HG02623 (cell line): ENCODE data around the gene NPHS1.
"Not testable (repeated sequence)": the region's sequence is repeated elsewhere in the genome, so short reads cannot be mapped to it uniquely, and the experiment has no call there.

Source experiments
- ATAC-seq: cut with Tn5 transposase; IDR thresholded peaks from one replicate; pipeline ENCODE4 v1.9.1; 2021; ENCODE audit warnings: moderate library complexity; ENCODE audit not compliant: unreplicated experiment

Gene NPHS1

DNA sequence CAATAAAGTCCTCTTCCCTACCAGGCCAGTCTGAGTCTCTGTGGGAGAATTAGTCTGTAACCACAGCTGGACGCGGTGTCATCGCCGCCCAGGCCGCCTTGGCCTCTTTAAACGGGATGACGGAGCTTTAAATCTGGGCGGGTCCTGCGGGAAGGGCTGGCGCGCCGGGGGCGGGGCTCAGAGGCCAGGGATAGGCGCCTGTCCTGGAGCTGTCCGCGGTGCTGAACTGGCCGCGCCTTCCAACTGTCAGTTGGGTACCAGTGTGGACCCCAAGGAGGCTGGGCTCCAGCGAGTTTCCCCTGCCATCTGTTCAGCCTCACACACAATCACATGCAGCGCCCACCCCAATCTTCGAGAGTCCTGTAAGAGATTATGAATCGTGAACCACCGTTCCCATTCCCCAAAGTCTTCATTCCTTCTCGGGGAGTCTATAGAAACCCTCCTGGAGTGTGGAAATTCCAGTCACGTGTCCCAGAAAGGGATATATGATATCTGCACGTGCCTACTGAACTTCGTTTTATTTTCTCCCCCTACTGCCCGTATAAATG is 27.5 kb upstream of the NPHS1 start:
- ATAC-seq = no peak

DNA sequence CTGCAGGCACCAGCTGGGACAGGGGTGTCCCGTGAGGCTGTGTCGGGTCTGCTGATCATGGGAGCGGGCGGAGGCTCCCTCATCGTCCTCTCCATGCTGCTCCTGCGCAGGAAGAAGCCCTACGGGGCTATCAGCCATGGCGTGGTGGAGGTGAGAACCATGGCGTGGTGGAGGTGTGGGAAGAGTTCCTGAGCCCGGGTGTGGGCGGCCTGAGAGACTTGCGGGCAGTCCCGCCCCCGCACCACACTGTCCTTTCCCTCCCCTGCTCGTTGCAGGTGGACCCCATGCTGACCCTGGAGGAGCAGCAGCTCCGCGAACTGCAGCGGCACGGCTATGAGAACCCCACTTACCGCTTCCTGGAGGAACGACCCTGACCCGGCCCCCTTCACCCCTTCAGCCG is 26.8 kb upstream of the NPHS1 start:
- ATAC-seq = no peak

DNA sequence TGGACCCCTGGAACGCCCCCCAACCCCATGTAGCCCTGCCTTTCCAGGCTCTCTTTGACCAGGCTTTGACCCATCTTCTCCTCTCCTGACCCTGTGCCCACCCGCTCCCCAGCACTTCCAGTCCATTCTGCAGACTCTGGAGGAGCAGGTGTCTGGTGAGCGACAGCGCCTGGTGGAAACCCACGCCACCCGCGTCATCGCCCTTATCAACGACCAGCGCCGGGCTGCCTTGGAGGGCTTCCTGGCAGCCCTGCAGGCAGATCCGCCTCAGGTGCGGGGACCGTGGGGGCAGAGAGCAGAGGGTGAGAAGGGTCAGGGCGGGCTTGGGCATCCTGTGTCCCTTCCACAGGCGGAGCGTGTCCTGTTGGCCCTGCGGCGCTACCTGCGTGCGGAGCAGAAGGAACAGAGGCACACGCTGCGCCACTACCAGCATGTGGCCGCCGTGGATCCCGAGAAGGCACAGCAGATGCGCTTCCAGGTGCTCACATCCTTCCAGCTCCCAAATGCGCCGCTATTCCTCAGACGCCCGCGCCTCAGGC is 22.2 kb upstream of the NPHS1 start:
- ATAC-seq = no peak

DNA sequence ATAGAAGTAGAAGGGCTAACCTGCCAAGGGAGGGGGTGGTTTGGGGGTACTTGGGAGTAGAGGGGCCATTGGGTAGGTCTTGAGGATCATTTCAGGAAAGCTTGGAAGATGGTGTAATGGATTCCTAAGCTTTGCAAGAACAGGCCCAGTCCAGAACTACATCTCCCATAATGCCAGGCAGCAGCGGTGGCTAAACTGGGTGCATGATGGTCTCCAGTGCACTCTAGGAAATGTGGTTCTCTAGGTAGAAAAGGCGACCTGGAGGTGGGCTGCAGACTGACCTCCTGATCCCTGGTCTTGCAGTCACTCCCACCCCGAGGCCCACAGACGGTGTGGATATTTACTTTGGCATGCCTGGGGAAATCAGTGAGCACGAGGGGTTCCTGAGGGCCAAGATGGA is 19.9 kb upstream of the NPHS1 start:
- no peak for ATAC-seq

DNA sequence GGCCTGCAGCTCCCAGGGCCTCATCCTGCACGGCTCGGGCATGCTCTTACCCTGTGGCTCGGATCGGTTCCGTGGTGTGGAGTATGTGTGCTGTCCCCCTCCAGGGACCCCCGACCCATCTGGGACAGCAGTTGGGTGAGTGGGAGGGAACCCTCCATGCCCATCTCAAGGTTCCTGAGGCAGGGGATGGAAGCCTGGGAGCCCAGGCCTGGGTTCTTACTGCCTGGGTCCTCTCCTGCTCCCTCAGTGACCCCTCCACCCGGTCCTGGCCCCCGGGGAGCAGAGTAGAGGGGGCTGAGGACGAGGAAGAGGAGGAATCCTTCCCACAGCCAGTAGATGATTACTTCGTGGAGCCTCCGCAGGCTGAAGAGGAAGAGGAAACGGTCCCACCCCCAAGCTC is 19.3 kb upstream of the NPHS1 start:
- ATAC-seq = no peak

DNA sequence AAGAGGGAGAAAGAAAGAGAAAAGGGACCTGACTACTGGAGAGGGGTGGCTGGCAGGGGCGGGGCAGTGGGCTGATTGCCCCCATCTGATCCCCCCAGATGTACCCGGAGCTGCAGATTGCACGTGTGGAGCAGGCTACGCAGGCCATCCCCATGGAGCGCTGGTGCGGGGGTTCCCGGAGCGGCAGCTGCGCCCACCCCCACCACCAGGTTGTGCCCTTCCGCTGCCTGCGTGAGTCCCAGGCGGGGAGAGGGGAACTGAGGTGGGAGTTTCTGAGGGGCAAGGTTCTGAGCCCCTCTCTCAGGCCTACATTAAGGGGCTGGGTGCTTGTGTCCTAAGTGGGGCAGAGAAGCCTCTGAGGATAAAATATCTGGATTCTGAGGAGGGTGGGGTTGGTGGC is 18.5 kb upstream of the NPHS1 start:
- ATAC-seq = no peak

DNA sequence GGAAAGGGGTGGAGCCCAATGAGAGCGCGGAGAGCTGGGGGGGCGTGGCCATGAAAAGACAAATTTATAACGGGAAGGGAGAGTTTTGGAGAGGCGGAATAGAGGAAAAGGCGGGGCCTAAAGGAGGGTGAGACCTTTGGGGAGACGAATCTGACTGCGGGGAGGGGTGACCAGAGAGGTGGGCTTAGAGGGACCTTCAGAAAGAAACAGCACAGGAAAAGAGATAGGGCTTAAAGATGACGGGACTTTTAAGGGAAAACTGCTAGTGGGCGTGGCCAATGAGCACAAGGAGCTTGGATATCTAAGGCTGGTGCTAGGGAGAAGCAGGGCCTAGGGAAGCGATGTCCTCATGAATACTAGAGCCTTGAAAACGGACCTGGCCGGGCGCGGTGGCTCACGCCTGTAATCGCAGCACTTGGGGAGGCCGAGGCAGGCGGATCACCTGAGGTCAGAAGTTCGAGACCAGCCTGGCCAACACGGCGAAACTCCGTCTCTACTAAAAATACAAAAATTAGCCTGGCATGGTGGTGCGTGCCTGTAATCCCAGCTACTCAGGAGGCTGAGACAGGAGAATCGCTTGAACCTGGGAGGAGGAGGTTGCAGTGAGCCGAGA is 17.9 kb upstream of the NPHS1 start:
- ATAC-seq = not testable (repeated sequence)

DNA sequence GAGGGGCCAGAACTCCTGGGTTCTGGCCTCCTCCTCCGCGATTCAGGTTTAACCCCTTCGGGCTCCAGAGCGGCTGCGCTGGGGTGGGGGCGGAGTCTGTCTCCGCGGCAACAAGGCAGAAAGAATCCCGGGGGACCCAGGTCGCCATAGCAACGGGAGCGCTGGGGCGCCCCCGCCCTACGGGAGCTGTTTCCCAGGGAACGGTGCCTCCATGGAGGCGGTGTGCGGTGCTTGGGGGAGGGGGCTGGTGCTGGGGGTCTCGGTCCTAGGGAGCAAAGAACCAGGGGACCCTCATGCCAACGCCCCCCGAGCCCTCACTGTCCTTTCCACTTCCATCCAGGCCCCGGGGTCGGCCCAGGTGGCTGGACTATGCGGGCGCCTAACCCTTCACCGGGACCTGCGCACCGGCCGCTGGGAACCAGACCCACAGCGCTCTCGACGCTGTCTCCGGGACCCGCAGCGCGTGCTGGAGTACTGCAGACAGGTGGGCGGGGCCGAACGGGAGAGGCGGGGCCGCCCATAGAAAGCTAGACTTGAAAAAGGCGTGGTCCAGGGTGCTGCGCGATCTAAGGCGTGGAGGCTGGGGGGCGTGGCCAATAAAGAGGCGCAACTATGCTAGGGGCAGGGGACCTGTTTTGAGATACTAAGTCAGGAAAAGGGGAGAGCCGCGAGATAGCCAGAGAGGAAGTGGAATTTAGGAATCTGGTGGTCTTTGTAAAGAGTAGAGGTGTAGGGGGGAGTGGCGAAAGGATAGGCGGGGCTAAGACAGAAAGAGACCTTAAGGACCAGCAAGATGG is 17.2 kb upstream of the NPHS1 start:
- ATAC-seq = no peak

DNA sequence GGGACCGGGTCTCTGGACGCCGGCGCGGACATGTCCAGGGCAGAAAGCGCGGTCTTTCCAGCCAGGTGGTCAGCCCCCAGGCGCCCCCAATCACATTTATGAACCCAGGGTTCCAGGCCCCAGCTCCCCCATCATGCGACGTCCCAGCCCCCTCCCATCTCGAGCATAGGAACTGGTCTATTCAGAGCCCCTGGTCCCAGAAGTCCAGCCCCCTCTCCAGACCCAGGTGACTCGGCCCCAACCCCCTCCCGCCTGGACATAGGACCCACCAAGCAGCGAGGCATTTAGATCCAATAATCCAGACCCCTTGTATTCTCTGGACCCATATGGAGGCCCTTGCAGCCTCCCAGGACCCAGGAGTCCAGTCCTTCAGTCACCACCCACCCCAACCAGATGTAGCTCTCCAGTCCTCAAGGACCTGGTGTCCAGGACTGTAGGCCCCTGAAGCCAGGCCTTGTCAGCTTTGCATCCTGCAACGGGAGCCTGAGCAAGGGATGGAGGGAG is 16.6 kb upstream of the NPHS1 start:
- no peak for ATAC-seq

DNA sequence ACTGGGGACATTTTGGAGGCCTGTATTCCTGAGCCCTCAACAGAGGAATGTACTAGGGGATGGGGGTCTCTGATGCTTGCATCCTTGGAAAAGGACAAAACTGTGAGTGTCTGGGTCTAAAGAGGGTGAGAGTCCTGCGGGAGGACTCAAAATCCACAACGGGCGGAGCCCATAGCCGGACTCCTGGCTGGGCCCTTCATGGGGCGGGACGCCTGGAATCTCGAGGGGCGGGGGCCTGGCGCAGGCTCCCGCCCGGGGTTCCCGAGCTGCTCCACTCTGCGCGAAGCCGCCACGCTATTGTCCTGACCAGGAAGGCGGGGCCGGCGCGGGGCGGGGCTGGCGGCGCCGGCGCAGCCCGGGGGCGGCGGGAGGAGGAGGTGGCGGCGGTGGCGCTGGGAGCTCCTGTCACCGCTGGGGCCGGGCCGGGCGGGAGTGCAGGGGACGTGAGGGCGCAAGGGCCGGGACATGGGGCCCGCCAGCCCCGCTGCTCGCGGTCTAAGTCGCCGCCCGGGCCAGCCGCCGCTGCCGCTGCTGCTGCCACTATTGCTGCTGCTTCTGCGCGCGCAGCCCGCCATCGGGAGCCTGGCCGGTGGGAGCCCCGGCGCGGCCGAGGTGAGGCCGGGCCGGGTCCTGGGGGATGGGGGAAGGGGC is 16.0 kb upstream of the NPHS1 start, which contains the start of gene APLP1:
APLP1 (plus strand) TSS at position 403 of the 651 bp plus-strand sequence; CDS start at position 466, 63 bp downstream.
- ATAC-seq = no peak

DNA sequence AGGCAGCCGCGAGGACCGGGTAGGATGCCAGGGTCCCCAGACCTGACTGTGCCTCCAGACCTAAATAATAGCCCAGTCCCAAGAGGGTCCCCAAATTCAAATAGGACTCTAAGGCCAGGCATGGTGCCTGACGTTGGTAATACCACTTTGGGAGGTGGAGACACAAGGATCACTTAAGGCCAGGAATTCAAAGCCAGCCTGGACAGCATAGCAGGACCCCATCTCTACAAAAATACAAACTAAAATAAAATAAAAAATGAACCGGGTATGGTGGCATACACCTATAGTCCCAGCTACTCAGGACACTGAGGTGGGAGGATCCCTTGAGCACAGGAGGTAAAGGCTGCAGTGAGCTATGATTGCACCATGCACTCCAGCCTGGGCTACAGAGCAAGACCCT is 10.7 kb upstream of the NPHS1 start:
- no peak for ATAC-seq

DNA sequence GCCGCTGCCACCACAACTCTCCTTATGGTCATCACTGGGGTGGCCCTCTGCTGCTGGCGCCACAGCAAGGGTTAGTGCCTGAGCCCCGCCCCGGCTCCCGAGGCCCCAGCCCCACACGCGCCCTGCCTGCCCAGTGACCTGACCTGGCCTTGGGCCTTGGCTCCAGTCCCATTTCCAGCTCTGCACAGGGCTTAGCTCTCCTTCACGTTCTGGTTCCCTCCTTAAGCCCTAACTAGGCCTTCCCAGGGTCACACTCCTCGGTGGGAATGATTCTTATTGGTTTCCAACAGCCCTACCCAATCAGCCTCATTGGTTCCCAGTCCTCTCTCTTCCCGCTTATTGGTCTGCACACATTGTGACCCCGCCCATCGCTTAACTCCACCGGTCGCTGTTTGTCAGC is 10.2 kb upstream of the NPHS1 start:
- no peak for ATAC-seq

DNA sequence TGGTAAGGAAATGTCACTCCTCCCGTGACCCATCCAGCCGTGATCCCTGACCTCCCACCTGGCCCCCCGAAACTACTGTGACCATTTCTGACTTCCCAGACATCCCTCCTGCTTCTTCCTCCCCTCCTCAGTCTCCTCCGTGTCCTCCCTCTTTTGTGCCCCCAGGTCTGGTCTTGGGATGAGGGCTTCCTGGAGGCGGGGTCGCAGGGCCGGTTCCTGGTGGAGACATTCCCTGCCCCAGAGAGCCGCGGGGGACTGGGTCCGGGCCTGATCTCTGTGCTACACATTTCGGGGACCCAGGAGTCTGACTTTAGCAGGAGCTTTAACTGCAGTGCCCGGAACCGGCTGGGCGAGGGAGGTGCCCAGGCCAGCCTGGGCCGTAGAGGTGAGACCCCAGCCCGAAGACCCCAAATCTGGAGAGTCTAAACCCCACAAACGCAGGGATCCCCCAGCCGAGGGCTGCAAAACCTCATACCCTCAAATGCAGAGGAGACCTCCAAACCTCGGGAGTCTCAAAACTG is 9.4 kb upstream of the NPHS1 start:
- no peak for ATAC-seq

DNA sequence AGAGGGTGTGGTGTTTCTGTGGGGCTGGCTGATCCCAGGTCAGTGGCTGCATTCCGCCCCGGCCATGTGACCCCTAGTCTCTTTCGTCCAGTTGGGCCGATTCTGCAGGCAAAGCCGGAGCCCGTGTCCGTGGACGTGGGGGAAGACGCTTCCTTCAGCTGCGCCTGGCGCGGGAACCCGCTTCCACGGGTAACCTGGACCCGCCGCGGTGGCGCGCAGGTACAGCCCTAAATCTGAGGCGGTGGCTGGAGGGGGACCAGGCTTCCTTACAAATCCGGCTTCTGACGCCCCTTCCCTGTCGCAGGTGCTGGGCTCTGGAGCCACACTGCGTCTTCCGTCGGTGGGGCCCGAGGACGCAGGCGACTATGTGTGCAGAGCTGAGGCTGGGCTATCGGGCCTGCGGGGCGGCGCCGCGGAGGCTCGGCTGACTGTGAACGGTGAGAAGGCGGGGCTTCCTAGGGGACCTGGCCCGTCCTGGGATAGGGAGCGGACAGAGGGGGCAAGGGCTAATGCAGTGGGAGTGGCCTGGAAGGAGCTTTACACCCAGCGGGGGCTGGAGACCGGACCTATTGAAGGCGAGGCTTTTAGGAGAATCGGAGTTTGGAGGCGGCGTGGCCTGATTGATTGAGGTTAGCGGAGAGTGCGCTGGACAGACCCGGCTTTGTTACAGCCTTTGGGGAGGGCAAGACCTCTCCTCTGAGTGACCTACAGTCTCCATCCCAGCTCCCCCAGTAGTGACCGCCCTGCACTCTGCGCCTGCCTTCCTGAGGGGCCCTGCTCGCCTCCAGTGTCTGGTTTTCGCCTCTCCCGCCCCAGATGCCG is 8.7 kb upstream of the NPHS1 start:
- ATAC-seq = no peak

DNA sequence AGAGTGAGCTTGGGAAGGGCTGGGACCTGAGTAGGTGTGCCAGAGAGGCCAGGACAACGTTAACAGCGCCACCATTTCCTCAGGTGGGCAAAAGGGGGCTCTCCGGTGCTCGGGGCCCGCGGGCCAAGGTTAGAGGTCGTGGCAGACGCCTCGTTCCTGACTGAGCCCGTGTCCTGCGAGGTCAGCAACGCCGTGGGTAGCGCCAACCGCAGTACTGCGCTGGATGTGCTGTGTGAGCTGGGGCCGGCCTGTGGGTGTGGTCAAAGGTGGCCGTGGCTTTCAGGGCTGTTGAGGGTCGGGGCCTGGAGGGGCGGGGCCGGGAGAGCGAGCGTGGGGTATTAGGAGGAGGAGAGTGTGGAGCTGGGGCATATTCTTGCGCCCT is 8.1 kb upstream of the NPHS1 start:
- ATAC-seq = no peak

DNA sequence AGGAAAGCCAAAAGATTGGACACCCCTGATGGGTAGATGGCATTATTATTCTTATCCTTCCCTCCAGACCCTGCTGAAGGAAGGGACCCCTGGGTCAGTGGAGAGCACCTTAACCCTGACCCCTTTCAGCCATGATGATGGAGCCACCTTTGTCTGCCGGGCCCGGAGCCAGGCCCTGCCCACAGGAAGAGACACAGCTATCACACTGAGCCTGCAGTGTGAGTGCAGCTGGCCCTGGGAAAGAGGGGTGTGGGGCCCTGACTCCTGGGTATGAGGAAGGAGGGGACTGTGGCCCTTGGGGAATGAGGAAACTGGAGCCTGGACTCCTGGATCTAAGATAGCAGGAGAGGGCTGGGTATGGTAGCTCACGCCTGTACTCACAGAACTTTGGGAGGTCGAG is 7.1 kb upstream of the NPHS1 start:
- ATAC-seq = no peak

DNA sequence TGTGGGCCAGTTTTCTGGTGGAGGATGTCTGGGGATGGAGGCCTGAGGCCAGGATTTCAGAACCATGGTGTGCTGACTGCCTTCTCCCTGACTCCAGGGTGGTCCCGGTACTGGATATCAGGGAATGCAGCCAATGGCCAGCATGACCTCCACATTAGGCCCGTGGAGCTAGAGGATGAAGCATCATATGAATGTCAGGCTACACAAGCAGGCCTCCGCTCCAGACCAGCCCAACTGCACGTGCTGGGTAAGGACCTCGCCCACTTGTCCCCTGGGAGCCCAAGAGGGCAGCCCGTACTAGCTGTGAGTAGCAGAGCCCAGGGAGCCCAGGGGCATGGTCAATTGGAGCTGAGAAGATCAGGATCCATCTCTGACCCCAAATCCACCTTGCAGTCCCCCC is 6.0 kb upstream of the NPHS1 start:
- no peak for ATAC-seq

DNA sequence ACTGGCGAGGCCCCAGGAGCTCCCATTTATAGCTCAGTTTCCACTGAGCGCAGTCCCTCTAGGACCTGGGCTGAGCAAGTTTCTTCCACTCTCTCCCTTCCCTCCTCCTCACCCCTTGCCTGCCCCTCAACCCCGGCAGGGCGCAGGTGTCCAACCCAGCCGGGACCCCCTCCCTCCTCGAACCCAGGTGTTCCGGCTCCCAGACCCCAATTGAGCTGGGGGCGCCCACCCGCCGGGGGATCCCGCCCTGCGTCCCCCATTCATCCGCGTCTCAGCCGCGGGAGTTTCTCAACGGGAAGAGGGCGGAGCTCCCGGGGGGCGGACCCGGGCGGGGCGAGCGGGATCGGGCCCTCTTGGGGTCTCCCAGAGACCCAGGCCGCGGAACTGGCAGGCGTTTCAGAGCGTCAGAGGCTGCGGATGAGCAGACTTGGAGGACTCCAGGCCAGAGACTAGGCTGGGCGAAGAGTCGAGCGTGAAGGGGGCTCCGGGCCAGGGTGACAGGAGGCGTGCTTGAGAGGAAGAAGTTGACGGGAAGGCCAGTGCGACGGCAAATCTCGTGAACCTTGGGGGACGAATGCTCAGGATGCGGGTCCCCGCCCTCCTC is 4.3 kb upstream of the NPHS1 start, which contains the start of gene KIRREL2:
KIRREL2 (plus strand) TSS at position 366 of the 604 bp plus-strand sequence; CDS start at position 575, 209 bp downstream.
- no peak for ATAC-seq

DNA sequence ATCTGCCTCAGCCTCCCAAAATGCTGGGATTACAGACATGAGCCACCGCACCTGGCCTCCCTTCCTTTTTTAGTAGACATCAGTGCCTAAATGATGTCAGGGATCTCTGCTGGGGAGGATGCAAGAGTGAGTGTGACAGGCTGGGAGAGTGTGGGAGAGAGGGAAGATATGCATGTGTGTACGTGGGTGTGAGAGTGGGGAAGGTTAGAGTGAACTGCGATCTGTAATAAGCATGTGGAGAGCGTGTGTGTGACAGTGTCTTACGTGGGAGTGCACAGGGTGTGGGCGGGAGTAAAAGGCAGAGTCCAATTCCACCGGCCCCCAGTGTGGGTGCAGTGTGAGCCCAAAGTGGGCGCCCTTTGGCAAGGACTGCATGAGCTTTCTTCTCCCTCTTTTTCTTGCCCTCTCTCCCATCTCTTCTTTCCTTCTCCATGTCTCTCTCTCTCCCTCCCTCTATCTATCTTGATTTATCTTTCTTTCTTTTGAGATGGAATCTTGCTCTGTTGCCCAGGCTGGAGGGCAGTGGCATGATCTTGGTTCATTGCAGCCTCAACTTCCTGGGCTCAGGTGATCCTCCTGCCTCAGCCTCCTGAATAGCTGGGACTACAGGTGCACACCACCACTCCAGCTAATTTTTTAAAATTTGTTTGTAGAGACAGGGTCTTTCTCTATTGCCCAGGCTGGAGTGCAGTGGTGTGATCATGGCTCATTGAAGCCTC is 893 bp upstream of the NPHS1 start:
- no peak for ATAC-seq
